HL-60 (cell line): ENCODE measurements around the gene TMEM208.

Source experiments
- CTCF ChIP-seq: IDR thresholded peaks from one replicate; pipeline ENCODE4 v1.5.1; 2011; ENCODE audit warnings: low read length, control low read depth, inconsistent platforms; ENCODE audit not compliant: insufficient read depth
- GABPA ChIP-seq: IDR thresholded peaks from 2 replicates; pipeline ENCODE4 v1.6.1; 2012; ENCODE audit warnings: low read depth
- POLR2AphosphoS5 ChIP-seq: IDR thresholded peaks from 2 replicates; pipeline ENCODE4 v1.6.1; 2012; ENCODE audit warnings: low read depth
- REST ChIP-seq: IDR thresholded peaks from 2 replicates; pipeline ENCODE4 v1.6.1; 2012; ENCODE audit warnings: low read depth; ENCODE audit not compliant: insufficient replicate concordance
- SPI1 ChIP-seq: IDR thresholded peaks from 2 replicates; pipeline ENCODE4 v1.6.1; 2012; ENCODE audit warnings: low read depth, mild to moderate bottlenecking, borderline replicate concordance

- TF ChIP-seq CTCF: no peak
- no peak for TF ChIP-seq SPI1
- no peak for TF ChIP-seq POLR2AphosphoS5
- no peak for TF ChIP-seq REST
- TF ChIP-seq GABPA: no peak
These were observed 18.6 kb upstream of the TMEM208 start for GRCh38 chr16:67208154-67208896.
